WERI-Rb-1 (cell line): ENCODE measurements around the gene CASTOR2.
"Not testable (repeated sequence)": the region's sequence is repeated elsewhere in the genome, so short reads cannot be mapped to it uniquely, and the experiment has no call there.

Experiments used
- DNase-seq: peaks from one replicate; pipeline ENCODE4 v3.0.0-alpha.2; 2020
- H3K27ac ChIP-seq: fragments of 250-450 bp; sonication (Bioruptor Pico); 2 replicates; pipeline ENCODE4 v1.5.1; 2020; ENCODE audit warnings: mild to moderate bottlenecking, moderate library complexity
- H3K27me3 ChIP-seq: fragments of 250-450 bp; sonication (Bioruptor Pico); 2 replicates; pipeline ENCODE4 v1.5.1; 2021; ENCODE audit warnings: mild to moderate bottlenecking, low read depth, moderate library complexity; ENCODE audit not compliant: insufficient read depth, severe bottlenecking
- H3K36me3 ChIP-seq: fragments of 250-450 bp; sonication (Bioruptor Pico); 2 replicates; pipeline ENCODE4 v1.5.1; 2020; ENCODE audit warnings: mild to moderate bottlenecking, moderate library complexity
- H3K4me3 ChIP-seq: 2 replicates; pipeline ENCODE4 v1.5.1; 2011; ENCODE audit warnings: low read depth, mild to moderate bottlenecking, control low read depth, low read length
- H3K9me3 ChIP-seq: fragments of 250-450 bp; sonication (Bioruptor Pico); 2 replicates; pipeline ENCODE4 v1.5.1; 2021; ENCODE audit warnings: mild to moderate bottlenecking, moderate library complexity; ENCODE audit not compliant: severe bottlenecking
- CTCF ChIP-seq: IDR thresholded peaks from 2 replicates; pipeline ENCODE4 v1.5.1; 2011; ENCODE audit warnings: low read depth, mild to moderate bottlenecking, control low read depth, inconsistent platforms, low read length

The CASTOR2 gene

GRCh38 chr7:74966909-74967308, 2.4 kb downstream of the CASTOR2 start:
- not testable (repeated sequence) for H3K27ac ChIP-seq, H3K36me3 ChIP-seq, H3K27me3 ChIP-seq, H3K4me3 ChIP-seq, H3K9me3 ChIP-seq, DNase-seq

GRCh38 chr7:74971431-74971830, 6.9 kb downstream of the CASTOR2 start:
- H3K27me3 ChIP-seq, H3K4me3 ChIP-seq, H3K36me3 ChIP-seq, DNase-seq, H3K9me3 ChIP-seq, H3K27ac ChIP-seq: not testable (repeated sequence)

GRCh38 chr7:74972377-74972776, 7.9 kb downstream of the CASTOR2 start:
- not testable (repeated sequence) for H3K9me3 ChIP-seq, H3K36me3 ChIP-seq, H3K27me3 ChIP-seq, H3K4me3 ChIP-seq, DNase-seq, H3K27ac ChIP-seq

- H3K36me3 ChIP-seq, H3K27me3 ChIP-seq, H3K27ac ChIP-seq, DNase-seq, H3K9me3 ChIP-seq, H3K4me3 ChIP-seq: not testable (repeated sequence)
Measured at GRCh38 chr7:74975959-74976358, 11.5 kb downstream of the CASTOR2 start.

- not testable (repeated sequence) for DNase-seq, H3K27ac ChIP-seq, H3K27me3 ChIP-seq, H3K4me3 ChIP-seq, H3K9me3 ChIP-seq, H3K36me3 ChIP-seq
Measured at GRCh38 chr7:74977523-74977922, 13.0 kb downstream of the CASTOR2 start.

- not testable (repeated sequence) for DNase-seq, H3K4me3 ChIP-seq, H3K27ac ChIP-seq, H3K27me3 ChIP-seq, H3K9me3 ChIP-seq, H3K36me3 ChIP-seq
Measured at GRCh38 chr7:74988436-74988835, 23.9 kb downstream of the CASTOR2 start.

- Histone ChIP-seq H3K36me3 (no peaks in the 10 kb centered on the region), H3K4me3 (no peak overlapping the region), H3K27me3 (no peaks in the 10 kb centered on the region), H3K9me3 (no peaks in the 10 kb centered on the region), H3K27ac (peak overlapping the region; percentile 49)
- no peak for TF ChIP-seq CTCF
- DNase-seq = no peak
Measured at GRCh38 chr7:74993121-74993520, 28.6 kb downstream of the CASTOR2 start.

- DNase-seq, H3K36me3 ChIP-seq, H3K4me3 ChIP-seq, H3K9me3 ChIP-seq, H3K27me3 ChIP-seq, H3K27ac ChIP-seq: not testable (repeated sequence)
Measured at GRCh38 chr7:74994869-74995543, 30.5 kb downstream of the CASTOR2 start.

GRCh38 chr7:74996361-74996760, 31.9 kb downstream of the CASTOR2 start:
- DNase-seq, H3K36me3 ChIP-seq, H3K9me3 ChIP-seq, H3K27ac ChIP-seq, H3K27me3 ChIP-seq, H3K4me3 ChIP-seq: not testable (repeated sequence)

- H3K4me3 ChIP-seq, DNase-seq, H3K9me3 ChIP-seq, H3K27me3 ChIP-seq, H3K27ac ChIP-seq, H3K36me3 ChIP-seq: not testable (repeated sequence)
Measured at GRCh38 chr7:74997811-74998210, 33.3 kb downstream of the CASTOR2 start.

- not testable (repeated sequence) for H3K27me3 ChIP-seq, H3K4me3 ChIP-seq, DNase-seq, H3K27ac ChIP-seq, H3K36me3 ChIP-seq, H3K9me3 ChIP-seq
Measured at GRCh38 chr7:75001356-75001755, 36.9 kb downstream of the CASTOR2 start.
